Gastrocnemius medialis (tissue), 4 donors: ENCODE results near the gene GNAZ.

Source experiments
- POLR2A ChIP-seq, 2 donors: fragments of 450-650 bp; IDR thresholded peaks; one replicate each; pipeline ENCODE4 v1.6.1; 2017; ENCODE audit warnings: antibody characterized with exemption in 2 of 2, mild to moderate bottlenecking in 2 of 2, moderate library complexity in 2 of 2
- TF ChIP-seq, protein P1 (sequence below), 5 experiments: fragments of 450-650 bp in 3 of 5; fragments of 200-600 bp in 2 of 5; sonication (generic) in 2 of 5; IDR thresholded peaks in 4 of 5; conservative IDR thresholded peaks in 1 of 5; 1 replicate in 4 of 5; 2 replicates in 1 of 5; pipeline ENCODE4 v1.5.1; 2016 to 2019; ENCODE audit warnings: antibody characterized with exemption in 5 of 5, mild to moderate bottlenecking in 3 of 5, moderate library complexity in 3 of 5

DNA sequence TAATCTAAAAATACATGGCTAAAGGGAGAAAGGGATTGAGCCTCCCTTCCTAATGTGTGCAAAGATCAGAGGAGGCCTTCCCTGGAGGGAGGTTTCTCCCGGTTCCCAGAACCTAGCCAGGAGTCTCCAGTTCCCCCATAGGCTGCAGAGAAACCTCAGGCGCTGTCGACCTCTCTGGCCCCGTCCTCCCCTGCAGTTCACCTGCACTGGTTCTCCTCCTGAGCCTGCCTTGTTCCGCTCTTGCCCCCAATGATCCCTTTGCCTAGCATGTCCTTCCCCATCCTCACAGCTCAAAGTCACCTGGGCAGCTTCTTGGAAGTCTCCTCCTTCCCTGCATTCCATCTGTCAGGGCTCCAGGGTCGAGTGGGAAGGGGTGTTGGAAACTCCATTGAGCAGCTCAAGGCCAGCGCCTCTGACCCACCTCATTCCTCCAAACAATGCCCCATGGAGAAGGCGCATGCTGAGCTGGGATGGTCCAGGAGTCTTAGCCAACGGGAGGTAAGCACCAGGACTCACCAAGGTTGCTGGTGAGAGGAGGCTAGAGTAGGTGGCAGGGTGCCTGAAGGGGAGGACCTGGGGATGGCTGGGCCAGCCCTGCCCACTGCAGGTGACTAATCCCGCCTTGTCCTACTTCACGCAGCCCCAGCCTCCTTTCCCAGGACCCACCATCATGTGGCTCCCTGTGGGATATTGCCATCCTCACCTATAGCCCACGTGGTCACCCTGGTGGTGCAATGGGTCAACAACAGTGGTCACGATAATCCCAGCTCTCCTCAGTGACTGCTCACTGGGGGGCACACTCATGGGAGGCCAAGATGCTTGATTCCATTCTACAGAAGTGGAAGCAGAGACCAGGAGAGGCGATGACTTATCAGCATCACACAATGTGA lies 56.1 kb downstream of the GNAZ start:
- TF ChIP-seq, protein P1, sequence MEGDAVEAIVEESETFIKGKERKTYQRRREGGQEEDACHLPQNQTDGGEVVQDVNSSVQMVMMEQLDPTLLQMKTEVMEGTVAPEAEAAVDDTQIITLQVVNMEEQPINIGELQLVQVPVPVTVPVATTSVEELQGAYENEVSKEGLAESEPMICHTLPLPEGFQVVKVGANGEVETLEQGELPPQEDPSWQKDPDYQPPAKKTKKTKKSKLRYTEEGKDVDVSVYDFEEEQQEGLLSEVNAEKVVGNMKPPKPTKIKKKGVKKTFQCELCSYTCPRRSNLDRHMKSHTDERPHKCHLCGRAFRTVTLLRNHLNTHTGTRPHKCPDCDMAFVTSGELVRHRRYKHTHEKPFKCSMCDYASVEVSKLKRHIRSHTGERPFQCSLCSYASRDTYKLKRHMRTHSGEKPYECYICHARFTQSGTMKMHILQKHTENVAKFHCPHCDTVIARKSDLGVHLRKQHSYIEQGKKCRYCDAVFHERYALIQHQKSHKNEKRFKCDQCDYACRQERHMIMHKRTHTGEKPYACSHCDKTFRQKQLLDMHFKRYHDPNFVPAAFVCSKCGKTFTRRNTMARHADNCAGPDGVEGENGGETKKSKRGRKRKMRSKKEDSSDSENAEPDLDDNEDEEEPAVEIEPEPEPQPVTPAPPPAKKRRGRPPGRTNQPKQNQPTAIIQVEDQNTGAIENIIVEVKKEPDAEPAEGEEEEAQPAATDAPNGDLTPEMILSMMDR (IDR thresholded peaks at IDR 0.05 in 4 of 5, conservative IDR thresholded peaks at IDR 0.05 in 1 of 5) = no peak
- no peak for TF ChIP-seq POLR2A (IDR thresholded peaks at IDR 0.05)
